ENCODE data around the gene AZIN2. TPM values are rescaled to one million over a fixed set of nuclear protein-coding genes. Genes with fewer than 3 reads are reported as not detected.

Gene AZIN2
- total and polyA plus RNA-seq, 2 donors from 2014 or later: 4.9 to 7.5 TPM

DNA sequence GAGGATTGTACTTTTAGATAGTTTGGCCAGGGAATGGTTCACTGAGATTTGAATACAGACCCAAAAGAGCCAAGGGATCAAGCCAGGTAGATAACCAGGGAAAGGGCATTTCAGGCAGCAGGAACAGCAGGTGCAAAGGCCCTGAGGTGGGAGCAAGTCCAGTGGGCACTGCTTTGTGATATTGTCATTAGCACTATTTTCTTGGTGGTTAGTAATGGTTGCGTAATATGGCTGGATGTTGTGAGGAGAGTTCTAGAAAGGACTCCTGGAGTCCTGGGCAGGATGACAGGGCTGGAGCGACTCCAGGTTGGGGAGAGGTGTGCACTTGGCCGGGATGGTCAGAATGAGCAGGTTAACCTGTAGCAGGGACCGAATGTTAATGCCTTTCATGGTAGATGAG is 4.4 kb downstream of the AZIN2 start:
- no peaks in the 10 kb centered on the region for H3K36me3 ChIP-seq (ENCODE audit: control insufficient read depth in 2 of 3, insufficient read depth in 3 of 3, low read length in 3 of 3)
- intact Hi-C loops (cut with DNase I): no loop called here
- FAIRE-seq: no peak
- no peak overlapping the region for H3K27ac ChIP-seq (ENCODE audit: low read depth in 2 of 2, low read length in 2 of 2)
- no peak overlapping the region for H3K9ac ChIP-seq (ENCODE audit: low read length in 3 of 3)
- peaks cover 0 to 9% (median 9%) of the 10 kb centered on the region in 3 donors for H3K4me1 ChIP-seq (ENCODE audit: control insufficient read depth in 2 of 3, insufficient read depth in 2 of 3, low read depth in 1 of 3, low read length in 3 of 3)
- no peaks in the 10 kb centered on the region for H3K27me3 ChIP-seq (ENCODE audit: control insufficient read depth, insufficient read depth, low read length)
- no peaks in the 10 kb centered on the region for H3K9me3 ChIP-seq (ENCODE audit: control insufficient read depth in 2 of 3, insufficient read depth in 1 of 3, low read length in 3 of 3)
- TF ChIP-seq CTCF (IDR thresholded peaks at IDR 0.05; ENCODE audit: borderline replicate concordance, extremely low read depth, insufficient read depth): no peak
- no peak overlapping the region for H3K4me3 ChIP-seq (ENCODE audit: low read length in 3 of 3)
- DNase-seq: no peak

- DNase-seq (peak; percentile 81 to 92 (median 86)), FAIRE-seq (no peak)
- no peaks in the 10 kb centered on the region for H3K9me3 ChIP-seq (ENCODE audit: control insufficient read depth in 2 of 3, insufficient read depth in 1 of 3, low read length in 3 of 3)
- intact Hi-C loops (cut with DNase I): no loop called here
- no peaks in the 10 kb centered on the region for H3K27me3 ChIP-seq (ENCODE audit: control insufficient read depth, insufficient read depth, low read length)
- peaks cover 0 to 7% (median 5%) of the 10 kb centered on the region in 3 donors for H3K4me1 ChIP-seq (ENCODE audit: control insufficient read depth in 2 of 3, insufficient read depth in 2 of 3, low read depth in 1 of 3, low read length in 3 of 3)
- TF ChIP-seq CTCF (IDR thresholded peaks at IDR 0.05; ENCODE audit: borderline replicate concordance, extremely low read depth, insufficient read depth): peak; percentile 83
- H3K4me3 ChIP-seq (ENCODE audit: low read length in 3 of 3): no peak overlapping the region
- H3K27ac ChIP-seq (ENCODE audit: low read depth in 2 of 2, low read length in 2 of 2): no peak overlapping the region
- no peak overlapping the region for H3K9ac ChIP-seq (ENCODE audit: low read length in 3 of 3)
- no peaks in the 10 kb centered on the region for H3K36me3 ChIP-seq (ENCODE audit: control insufficient read depth in 2 of 3, insufficient read depth in 3 of 3, low read length in 3 of 3)
These were observed 5.5 kb downstream of the AZIN2 start for GRCh38 chr1:33086384-33086850.

DNA sequence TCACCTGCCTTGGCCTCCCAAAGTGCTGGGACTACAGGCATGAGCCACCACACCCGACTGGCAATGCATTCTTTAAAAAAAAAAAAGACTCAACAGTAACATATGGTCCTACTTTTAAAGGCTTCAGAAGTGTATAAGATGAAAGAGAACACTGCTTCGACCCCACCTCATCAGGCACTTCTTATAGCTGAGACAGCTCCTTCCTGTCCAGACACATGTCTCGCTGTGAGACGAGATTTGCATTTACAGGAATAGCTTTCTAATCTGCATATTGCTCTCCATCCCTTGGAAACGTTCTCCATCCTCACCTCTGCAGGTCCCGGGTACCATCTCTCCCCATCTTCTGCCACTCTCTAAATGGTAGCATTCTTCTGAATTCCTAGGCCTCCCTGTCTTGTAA is 6.7 kb downstream of the AZIN2 start:
- intact Hi-C loops (cut with DNase I): no loop called here
- Histone ChIP-seq H3K9ac (ENCODE audit: low read length in 3 of 3) (no peak overlapping the region), H3K36me3 (ENCODE audit: control insufficient read depth in 2 of 3, insufficient read depth in 3 of 3, low read length in 3 of 3) (no peaks in the 10 kb centered on the region), H3K9me3 (ENCODE audit: control insufficient read depth in 2 of 3, insufficient read depth in 1 of 3, low read length in 3 of 3) (no peaks in the 10 kb centered on the region), H3K27ac (ENCODE audit: low read depth in 2 of 2, low read length in 2 of 2) (no peak overlapping the region), H3K4me1 (ENCODE audit: control insufficient read depth in 2 of 3, insufficient read depth in 2 of 3, low read depth in 1 of 3, low read length in 3 of 3) (no peaks in the 10 kb centered on the region), H3K4me3 (ENCODE audit: low read length in 3 of 3) (no peak overlapping the region), H3K27me3 (ENCODE audit: control insufficient read depth, insufficient read depth, low read length) (no peaks in the 10 kb centered on the region)
- no peak for DNase-seq
- FAIRE-seq: no peak
- TF ChIP-seq CTCF (IDR thresholded peaks at IDR 0.05; ENCODE audit: borderline replicate concordance, extremely low read depth, insufficient read depth): no peak
